ENCODE data around the gene PPM1F. TPM values are rescaled to one million over a fixed set of nuclear protein-coding genes. Genes with fewer than 3 reads are reported as not detected.
A peak's percentile ranks its signal among the peaks of the same experiment; 100 is the strongest.

PPM1F gene
- total and polyA plus RNA-seq, 10 of the 15 experiments (the other 5 are each of a cell fraction or from before 2014, with no cell fraction given), result 0.55 to 26.3 (median 9.7) TPM

- TF ChIP-seq ZBTB33 (IDR thresholded peaks at IDR 0.05) (peak; percentile 34; the same call in 1 of the 2 replicates), POLR2AphosphoS5 (IDR thresholded peaks at IDR 0.05; ENCODE audit: low read length) (peak; percentile 76; the same call in 1 of the 2 replicates), NFYA (IDR thresholded peaks at IDR 0.05; ENCODE audit: borderline replicate concordance, low read depth, low read length) (no peak), ZNF24 (IDR thresholded peaks at IDR 0.05) (peak; percentile 90), ZNF207 (IDR thresholded peaks at IDR 0.05; ENCODE audit: borderline replicate concordance) (peak; percentile 85; the same call in 1 of the 2 replicates), RAD51 (IDR thresholded peaks at IDR 0.05) (no peak), SUZ12 (IDR thresholded peaks at IDR 0.05; ENCODE audit: unreplicated experiment) (no peak), ZNF622 (IDR thresholded peaks at IDR 0.05) (no peak; the same call in 1 of the 2 replicates), CREM (IDR thresholded peaks at IDR 0.05; ENCODE audit: low read depth) (peak; percentile 72), ZSCAN29 (IDR thresholded peaks at IDR 0.05) (peak; percentile 86), ZZZ3 (IDR thresholded peaks at IDR 0.05; ENCODE audit: control insufficient read depth, insufficient read length, low read depth) (peak; percentile 80), RBBP5 (conservative IDR thresholded peaks at IDR 0.05) (0 out of 2 replicates have a peak, but pooled peaks have one; percentile 64), NR2C2 (IDR thresholded peaks at IDR 0.05; ENCODE audit: borderline replicate concordance, control insufficient read depth, insufficient read length, low read depth) (no peak), ZNF217 (IDR thresholded peaks at IDR 0.05) (peak; percentile 69; the same call in 1 of the 2 replicates), POU2F2 (IDR thresholded peaks at IDR 0.05; ENCODE audit: borderline replicate concordance, low read depth, low read length) (peak; percentile 94), SMAD5 (IDR thresholded peaks at IDR 0.05; ENCODE audit: low read depth) (0 out of 2 replicates have a peak, but pooled peaks have one; percentile 39), SIX5 (IDR thresholded peaks at IDR 0.05; ENCODE audit: low read depth, low read length, severe bottlenecking) (peak; percentile 80), RUNX3 (IDR thresholded peaks at IDR 0.05; ENCODE audit: low read length) (peak; percentile 68), CHD2 (IDR thresholded peaks at IDR 0.05; ENCODE audit: borderline replicate concordance, low read depth, low read length) (peak; percentile 61)
- TF ChIP-seq, protein P1, sequence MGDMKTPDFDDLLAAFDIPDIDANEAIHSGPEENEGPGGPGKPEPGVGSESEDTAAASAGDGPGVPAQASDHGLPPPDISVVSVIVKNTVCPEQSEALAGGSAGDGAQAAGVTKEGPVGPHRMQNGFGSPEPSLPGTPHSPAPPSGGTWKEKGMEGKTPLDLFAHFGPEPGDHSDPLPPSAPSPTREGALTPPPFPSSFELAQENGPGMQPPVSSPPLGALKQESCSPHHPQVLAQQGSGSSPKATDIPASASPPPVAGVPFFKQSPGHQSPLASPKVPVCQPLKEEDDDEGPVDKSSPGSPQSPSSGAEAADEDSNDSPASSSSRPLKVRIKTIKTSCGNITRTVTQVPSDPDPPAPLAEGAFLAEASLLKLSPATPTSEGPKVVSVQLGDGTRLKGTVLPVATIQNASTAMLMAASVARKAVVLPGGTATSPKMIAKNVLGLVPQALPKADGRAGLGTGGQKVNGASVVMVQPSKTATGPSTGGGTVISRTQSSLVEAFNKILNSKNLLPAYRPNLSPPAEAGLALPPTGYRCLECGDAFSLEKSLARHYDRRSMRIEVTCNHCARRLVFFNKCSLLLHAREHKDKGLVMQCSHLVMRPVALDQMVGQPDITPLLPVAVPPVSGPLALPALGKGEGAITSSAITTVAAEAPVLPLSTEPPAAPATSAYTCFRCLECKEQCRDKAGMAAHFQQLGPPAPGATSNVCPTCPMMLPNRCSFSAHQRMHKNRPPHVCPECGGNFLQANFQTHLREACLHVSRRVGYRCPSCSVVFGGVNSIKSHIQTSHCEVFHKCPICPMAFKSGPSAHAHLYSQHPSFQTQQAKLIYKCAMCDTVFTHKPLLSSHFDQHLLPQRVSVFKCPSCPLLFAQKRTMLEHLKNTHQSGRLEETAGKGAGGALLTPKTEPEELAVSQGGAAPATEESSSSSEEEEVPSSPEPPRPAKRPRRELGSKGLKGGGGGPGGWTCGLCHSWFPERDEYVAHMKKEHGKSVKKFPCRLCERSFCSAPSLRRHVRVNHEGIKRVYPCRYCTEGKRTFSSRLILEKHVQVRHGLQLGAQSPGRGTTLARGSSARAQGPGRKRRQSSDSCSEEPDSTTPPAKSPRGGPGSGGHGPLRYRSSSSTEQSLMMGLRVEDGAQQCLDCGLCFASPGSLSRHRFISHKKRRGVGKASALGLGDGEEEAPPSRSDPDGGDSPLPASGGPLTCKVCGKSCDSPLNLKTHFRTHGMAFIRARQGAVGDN (IDR thresholded peaks at IDR 0.05), result peak; percentile 44
- TF ChIP-seq, protein P2, sequence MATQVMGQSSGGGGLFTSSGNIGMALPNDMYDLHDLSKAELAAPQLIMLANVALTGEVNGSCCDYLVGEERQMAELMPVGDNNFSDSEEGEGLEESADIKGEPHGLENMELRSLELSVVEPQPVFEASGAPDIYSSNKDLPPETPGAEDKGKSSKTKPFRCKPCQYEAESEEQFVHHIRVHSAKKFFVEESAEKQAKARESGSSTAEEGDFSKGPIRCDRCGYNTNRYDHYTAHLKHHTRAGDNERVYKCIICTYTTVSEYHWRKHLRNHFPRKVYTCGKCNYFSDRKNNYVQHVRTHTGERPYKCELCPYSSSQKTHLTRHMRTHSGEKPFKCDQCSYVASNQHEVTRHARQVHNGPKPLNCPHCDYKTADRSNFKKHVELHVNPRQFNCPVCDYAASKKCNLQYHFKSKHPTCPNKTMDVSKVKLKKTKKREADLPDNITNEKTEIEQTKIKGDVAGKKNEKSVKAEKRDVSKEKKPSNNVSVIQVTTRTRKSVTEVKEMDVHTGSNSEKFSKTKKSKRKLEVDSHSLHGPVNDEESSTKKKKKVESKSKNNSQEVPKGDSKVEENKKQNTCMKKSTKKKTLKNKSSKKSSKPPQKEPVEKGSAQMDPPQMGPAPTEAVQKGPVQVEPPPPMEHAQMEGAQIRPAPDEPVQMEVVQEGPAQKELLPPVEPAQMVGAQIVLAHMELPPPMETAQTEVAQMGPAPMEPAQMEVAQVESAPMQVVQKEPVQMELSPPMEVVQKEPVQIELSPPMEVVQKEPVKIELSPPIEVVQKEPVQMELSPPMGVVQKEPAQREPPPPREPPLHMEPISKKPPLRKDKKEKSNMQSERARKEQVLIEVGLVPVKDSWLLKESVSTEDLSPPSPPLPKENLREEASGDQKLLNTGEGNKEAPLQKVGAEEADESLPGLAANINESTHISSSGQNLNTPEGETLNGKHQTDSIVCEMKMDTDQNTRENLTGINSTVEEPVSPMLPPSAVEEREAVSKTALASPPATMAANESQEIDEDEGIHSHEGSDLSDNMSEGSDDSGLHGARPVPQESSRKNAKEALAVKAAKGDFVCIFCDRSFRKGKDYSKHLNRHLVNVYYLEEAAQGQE (IDR thresholded peaks at IDR 0.05; ENCODE audit: low read depth, low read length), result peak; percentile 46; the same call in 1 of the 2 replicates
Measured at GRCh38 chr22:21982338-21982965, 29.8 kb upstream of the PPM1F start, which contains the start of gene TOP3B (continued).

Measured in GM12878 (cell line).